ENCODE data around the gene MED19.
A peak's percentile ranks its signal among the peaks of the same experiment; 100 is the strongest.
"Not testable (repeated sequence)": the region's sequence is repeated elsewhere in the genome, so short reads cannot be mapped to it uniquely, and the experiment has no call there.

MED19 gene

DNA sequence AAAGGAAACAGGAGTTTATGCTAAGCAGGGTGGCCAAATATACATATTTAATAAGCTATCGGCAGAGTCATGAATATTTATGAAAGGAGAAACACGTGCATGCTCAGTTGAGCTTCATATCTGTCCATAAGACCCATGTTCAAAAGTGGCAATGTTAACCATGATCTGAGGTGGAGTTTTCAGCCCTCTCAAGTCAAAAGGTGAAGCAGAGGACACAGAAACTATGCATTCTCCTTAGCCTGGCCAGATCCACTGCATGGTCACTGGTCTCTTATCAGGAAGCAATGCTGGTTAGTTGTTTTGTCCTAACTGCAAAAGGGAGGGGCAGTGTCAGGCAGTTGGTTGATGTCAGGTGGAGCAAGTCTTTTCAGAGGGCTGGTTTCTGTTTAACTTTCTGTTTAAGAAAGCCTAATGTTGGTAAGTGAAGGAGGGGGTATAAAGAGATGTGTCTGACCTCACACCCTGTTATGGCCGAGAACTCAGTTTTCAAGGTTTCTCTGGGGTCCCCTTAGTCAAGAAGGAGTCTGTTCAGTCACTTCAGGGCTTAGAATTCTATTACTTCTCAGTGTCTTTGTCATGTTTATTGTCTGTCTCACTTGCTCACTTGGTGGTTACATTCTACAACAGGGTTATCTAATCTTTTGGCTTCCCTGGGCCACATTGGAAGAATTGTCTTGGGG, 23.7 kb upstream of the MED19 start:
- TF ChIP-seq, protein P1, sequence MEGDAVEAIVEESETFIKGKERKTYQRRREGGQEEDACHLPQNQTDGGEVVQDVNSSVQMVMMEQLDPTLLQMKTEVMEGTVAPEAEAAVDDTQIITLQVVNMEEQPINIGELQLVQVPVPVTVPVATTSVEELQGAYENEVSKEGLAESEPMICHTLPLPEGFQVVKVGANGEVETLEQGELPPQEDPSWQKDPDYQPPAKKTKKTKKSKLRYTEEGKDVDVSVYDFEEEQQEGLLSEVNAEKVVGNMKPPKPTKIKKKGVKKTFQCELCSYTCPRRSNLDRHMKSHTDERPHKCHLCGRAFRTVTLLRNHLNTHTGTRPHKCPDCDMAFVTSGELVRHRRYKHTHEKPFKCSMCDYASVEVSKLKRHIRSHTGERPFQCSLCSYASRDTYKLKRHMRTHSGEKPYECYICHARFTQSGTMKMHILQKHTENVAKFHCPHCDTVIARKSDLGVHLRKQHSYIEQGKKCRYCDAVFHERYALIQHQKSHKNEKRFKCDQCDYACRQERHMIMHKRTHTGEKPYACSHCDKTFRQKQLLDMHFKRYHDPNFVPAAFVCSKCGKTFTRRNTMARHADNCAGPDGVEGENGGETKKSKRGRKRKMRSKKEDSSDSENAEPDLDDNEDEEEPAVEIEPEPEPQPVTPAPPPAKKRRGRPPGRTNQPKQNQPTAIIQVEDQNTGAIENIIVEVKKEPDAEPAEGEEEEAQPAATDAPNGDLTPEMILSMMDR (IDR thresholded peaks at IDR 0.05), result no peak

DNA sequence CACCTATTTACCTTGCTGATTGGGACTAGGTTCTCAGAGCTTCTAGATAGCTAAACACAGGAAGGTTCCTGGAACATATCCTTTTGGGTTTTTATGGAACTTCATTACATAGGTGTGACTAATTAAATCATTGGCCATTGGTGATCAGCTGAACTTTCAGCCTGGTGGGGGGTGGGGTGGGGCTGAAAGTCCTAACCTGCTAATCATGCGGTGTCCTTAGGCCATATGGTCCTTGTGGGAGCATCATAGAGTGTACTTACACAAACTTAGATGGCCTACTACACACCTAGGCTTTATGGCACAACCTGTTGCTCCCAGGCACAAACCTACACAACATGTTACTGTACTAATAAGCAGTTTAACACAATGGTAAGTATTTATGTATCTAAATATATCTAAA, 20.6 kb upstream of the MED19 start:
- Mint-ChIP-seq H3K27me3 (ENCODE audit: low read depth, poor library complexity) (peaks cover 2% of the 10 kb centered on the region), H3K27ac (no peak overlapping the region), H3K4me1 (peaks cover 3% of the 10 kb centered on the region), H3K4me3 (no peak overlapping the region), H3K9me3 (no peaks in the 10 kb centered on the region), H3K36me3 (ENCODE audit: low read depth) (peaks cover 47% of the 10 kb centered on the region)
- no peak for DNase-seq
- TF ChIP-seq, protein P1 (IDR thresholded peaks at IDR 0.05), result no peak

More for the DNA sequence above, 23.7 kb upstream of the MED19 start:
- Mint-ChIP-seq H3K4me1 (peaks cover 3% of the 10 kb centered on the region), H3K9me3 (no peaks in the 10 kb centered on the region), H3K27ac (peak overlapping the region; percentile 68), H3K4me3 (no peak overlapping the region), H3K27me3 (ENCODE audit: low read depth, poor library complexity) (no peaks in the 10 kb centered on the region), H3K36me3 (ENCODE audit: low read depth) (peaks cover 50% of the 10 kb centered on the region)
- no peak for DNase-seq

DNA sequence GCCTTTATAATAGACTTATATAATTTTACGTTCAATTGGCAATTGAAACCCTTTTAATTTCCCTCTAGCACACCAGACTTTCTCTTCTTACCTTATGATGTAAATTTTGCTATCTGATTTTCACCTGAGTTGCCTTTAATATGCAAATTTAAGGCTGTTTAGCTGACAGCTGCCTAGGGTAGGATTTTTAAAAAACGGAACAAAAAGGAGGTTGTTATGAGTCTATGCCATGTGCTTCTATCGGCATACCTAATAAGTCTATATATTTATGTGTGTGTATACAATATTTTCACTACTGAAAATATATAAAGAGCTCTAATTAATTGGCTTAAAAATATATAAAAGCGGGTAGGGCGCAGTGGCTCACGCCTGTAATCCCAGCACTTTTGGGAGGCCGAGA, 17.5 kb upstream of the MED19 start:
- Mint-ChIP-seq H3K27me3 (ENCODE audit: low read depth, poor library complexity) (peaks cover 7% of the 10 kb centered on the region), H3K4me3 (no peak overlapping the region), H3K4me1 (peaks cover 11% of the 10 kb centered on the region), H3K27ac (peak overlapping the region; percentile 39), H3K36me3 (ENCODE audit: low read depth) (peaks cover 48% of the 10 kb centered on the region), H3K9me3 (no peaks in the 10 kb centered on the region)
- TF ChIP-seq, protein P1 (IDR thresholded peaks at IDR 0.05), result no peak
- no peak for DNase-seq

DNA sequence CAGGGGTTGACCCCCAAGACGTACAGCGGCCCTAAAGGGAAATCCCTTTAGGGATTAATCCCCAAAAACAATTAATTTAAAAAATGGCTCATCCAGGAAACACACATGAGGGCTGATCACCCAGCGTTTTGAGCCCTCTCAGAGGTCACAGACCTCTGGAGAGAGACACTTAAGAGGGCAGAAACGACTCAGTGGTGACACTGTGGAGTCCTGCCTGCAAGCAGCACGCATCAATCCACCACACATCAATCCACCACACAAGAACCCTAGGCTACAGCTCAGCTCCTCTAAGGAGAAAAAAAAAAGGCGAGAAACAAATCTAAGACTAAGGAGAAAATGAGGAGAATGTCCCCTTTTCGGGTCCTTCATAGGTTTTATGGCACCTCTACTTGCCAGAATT, 16.8 kb upstream of the MED19 start:
- H3K4me1 Mint-ChIP-seq, result peaks cover 11% of the 10 kb centered on the region
- peak overlapping the region; percentile 96 for H3K27ac Mint-ChIP-seq
- TF ChIP-seq, protein P1 (IDR thresholded peaks at IDR 0.05), result no peak
- no peak for DNase-seq
- no peak overlapping the region for H3K4me3 Mint-ChIP-seq
- H3K9me3 Mint-ChIP-seq, result no peaks in the 10 kb centered on the region
- H3K36me3 Mint-ChIP-seq (ENCODE audit: low read depth), result peaks cover 41% of the 10 kb centered on the region
- H3K27me3 Mint-ChIP-seq (ENCODE audit: low read depth, poor library complexity), result peaks cover 7% of the 10 kb centered on the region

DNA sequence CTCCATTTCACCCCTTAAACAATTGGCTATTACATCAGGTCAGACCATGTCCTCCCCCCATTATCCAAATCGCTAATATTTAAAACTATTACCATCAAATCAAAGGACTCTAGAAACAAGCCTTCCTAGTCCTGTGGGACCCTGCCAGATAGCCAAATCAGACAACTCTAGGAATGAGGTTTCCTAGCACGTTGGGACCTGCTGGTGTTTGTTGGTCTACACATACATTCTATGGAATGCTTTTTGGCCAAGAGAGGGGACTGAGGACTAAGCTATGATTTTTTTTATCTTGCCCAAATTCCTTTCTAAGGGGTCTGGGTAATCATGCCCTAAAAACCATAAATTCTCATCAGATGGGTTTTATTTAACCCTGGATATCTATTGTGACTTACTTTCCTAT, 15.2 kb upstream of the MED19 start:
- Mint-ChIP-seq H3K27ac (peak overlapping the region; percentile 97), H3K27me3 (ENCODE audit: low read depth, poor library complexity) (peaks cover 7% of the 10 kb centered on the region), H3K4me3 (no peak overlapping the region), H3K4me1 (peaks cover 11% of the 10 kb centered on the region), H3K9me3 (no peaks in the 10 kb centered on the region), H3K36me3 (ENCODE audit: low read depth) (peaks cover 38% of the 10 kb centered on the region)
- TF ChIP-seq, protein P1 (IDR thresholded peaks at IDR 0.05), result no peak
- DNase-seq, result no peak

DNA sequence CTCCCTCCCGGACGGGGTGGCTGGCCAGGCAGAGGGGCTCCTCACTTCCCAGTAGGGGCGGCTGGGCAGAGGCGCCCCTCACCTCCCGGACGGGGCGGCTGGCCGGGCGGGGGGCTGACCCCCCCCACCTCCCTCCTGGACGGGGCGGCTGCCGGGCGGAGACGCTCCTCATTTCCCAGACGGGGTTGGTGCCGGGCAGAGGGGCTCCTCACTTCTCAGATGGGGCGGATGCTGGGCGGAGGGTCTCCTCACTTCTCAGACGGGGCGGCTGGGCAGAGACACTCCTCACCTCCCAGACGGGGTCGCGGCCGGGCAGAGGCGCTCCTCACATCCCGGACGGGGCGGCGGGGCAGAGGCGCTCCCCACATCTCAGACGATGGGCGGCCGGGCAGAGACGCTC, 4.7 kb upstream of the MED19 start:
- H3K4me3 Mint-ChIP-seq; DNase-seq; H3K27me3 Mint-ChIP-seq (ENCODE audit: low read depth, poor library complexity); H3K27ac Mint-ChIP-seq: not testable (repeated sequence)
- peaks cover 17% of the 10 kb centered on the region for H3K4me1 Mint-ChIP-seq
- H3K9me3 Mint-ChIP-seq, result peaks cover 29% of the 10 kb centered on the region
- peaks cover 69% of the 10 kb centered on the region for H3K36me3 Mint-ChIP-seq (ENCODE audit: low read depth)
